Neural cell (in vitro differentiated cells): ENCODE data around the gene GALNT14. TPM values are rescaled to one million over a fixed set of nuclear protein-coding genes. Genes with fewer than 3 reads are reported as not detected.

Experiments
- H2AFZ ChIP-seq: fragments of 200-600, 300-800 bp; sonication (generic), shearing (Covaris generic); 2 replicates; pipeline ENCODE4 v1.6.0; 2014; ENCODE audit warnings: low read depth, mild to moderate bottlenecking, antibody characterized with exemption, low read length, moderate library complexity
- H3F3A ChIP-seq: fragments of 200-600 bp; shearing (Covaris generic); 2 replicates; pipeline ENCODE4 v1.6.1; 2016; ENCODE audit warnings: mild to moderate bottlenecking, moderate library complexity, mixed read lengths, antibody characterized with exemption, low read length; ENCODE audit not compliant: insufficient read depth, poor library complexity, severe bottlenecking
- H3K27ac ChIP-seq: fragments of 200-600, 300-800 bp; sonication (generic), shearing (Covaris generic); 2 replicates; pipeline ENCODE4 v1.5.1; 2014; ENCODE audit warnings: mild to moderate bottlenecking, low read length, moderate library complexity
- H3K27me3 ChIP-seq: fragments of 300-800, 200-600 bp; sonication (generic), shearing (Covaris generic); 2 replicates; pipeline ENCODE4 v1.6.0; 2014; ENCODE audit warnings: mild to moderate bottlenecking, low read depth, low read length, moderate library complexity; ENCODE audit not compliant: insufficient read depth
- H3K36me3 ChIP-seq: fragments of 300-800, 200-600 bp; sonication (generic), shearing (Covaris generic); 2 replicates; pipeline ENCODE4 v1.5.1; 2014; ENCODE audit warnings: mild to moderate bottlenecking, antibody characterized with exemption, low read length, moderate library complexity; ENCODE audit not compliant: insufficient read depth
- H3K4me2 ChIP-seq: fragments of 300-800, 200-600 bp; sonication (generic), shearing (Covaris generic); 2 replicates; pipeline ENCODE4 v1.6.0; 2014; ENCODE audit warnings: mild to moderate bottlenecking, low read length
- H3K4me3 ChIP-seq: fragments of 300-800, 200-600 bp; sonication (generic), shearing (Covaris generic); 2 replicates; pipeline ENCODE4 v1.5.1; 2014; ENCODE audit warnings: mild to moderate bottlenecking, low read length, moderate library complexity
- H3K79me2 ChIP-seq: fragments of 200-600 bp; shearing (Covaris generic); replicated peaks from 2 replicates; pipeline ENCODE4 v1.6.0; 2014; ENCODE audit warnings: mild to moderate bottlenecking, low read length, moderate library complexity; ENCODE audit not compliant: insufficient read depth
- H3K9ac ChIP-seq: fragments of 300-800, 200-600 bp; sonication (generic), shearing (Covaris generic); 2 replicates; pipeline ENCODE4 v1.6.1; 2016; ENCODE audit warnings: mild to moderate bottlenecking, low read length, mixed read lengths
- H3K9me2 ChIP-seq: fragments of 200-600 bp; shearing (Covaris generic); 2 replicates; pipeline ENCODE4 v1.6.1; 2016; ENCODE audit warnings: mild to moderate bottlenecking, low read length, mixed read lengths; ENCODE audit not compliant: insufficient read depth
- H3K9me3 ChIP-seq: fragments of 200-600, 300-800 bp; sonication (generic), shearing (Covaris generic); 2 replicates; pipeline ENCODE4 v1.6.1; 2016; ENCODE audit warnings: mild to moderate bottlenecking, mixed run types, low read length, moderate library complexity, mixed read lengths
- H4K20me1 ChIP-seq: fragments of 200-600 bp; shearing (Covaris generic); 2 replicates; pipeline ENCODE4 v1.6.1; 2016; ENCODE audit warnings: mild to moderate bottlenecking, mixed run types; ENCODE audit not compliant: insufficient read depth
- CTCF ChIP-seq: fragments of 450-650 bp; IDR thresholded peaks from 2 replicates; pipeline ENCODE4 v1.5.1; 2014; ENCODE audit warnings: antibody characterized with exemption, mild to moderate bottlenecking, moderate library complexity; ENCODE audit not compliant: poor library complexity, severe bottlenecking
- EP300 ChIP-seq: fragments of 450-650 bp; conservative IDR thresholded peaks from 2 replicates; pipeline ENCODE4 v1.6.1; 2014; ENCODE audit warnings: antibody characterized with exemption, mild to moderate bottlenecking, moderate library complexity; ENCODE audit not compliant: poor library complexity, severe bottlenecking
- EZH2 ChIP-seq: fragments of 200-600, 300-800 bp; shearing (Covaris generic), sonication (generic); IDR thresholded peaks from 2 replicates; pipeline ENCODE4 v1.6.1; 2014; ENCODE audit warnings: antibody characterized with exemption, low read length, borderline replicate concordance, mild to moderate bottlenecking; ENCODE audit not compliant: insufficient read depth, poor library complexity, severe bottlenecking
- MXI1 ChIP-seq: fragments of 450-650 bp; conservative IDR thresholded peaks from 2 replicates; pipeline ENCODE4 v1.6.1; 2014; ENCODE audit warnings: antibody characterized with exemption, mild to moderate bottlenecking; ENCODE audit not compliant: poor library complexity, severe bottlenecking
- POLR2AphosphoS5 ChIP-seq: IDR thresholded peaks from 2 replicates; pipeline ENCODE4 v1.6.1; 2012
- RAD21 ChIP-seq: fragments of 450-650 bp; conservative IDR thresholded peaks from 2 replicates; pipeline ENCODE4 v1.6.1; 2014; ENCODE audit warnings: antibody characterized with exemption, mild to moderate bottlenecking, moderate library complexity
- REST ChIP-seq: IDR thresholded peaks from 2 replicates; pipeline ENCODE4 v1.6.1; 2012; ENCODE audit warnings: borderline replicate concordance
- SMC3 ChIP-seq: fragments of 450-650 bp; conservative IDR thresholded peaks from 2 replicates; pipeline ENCODE4 v1.6.1; 2014; ENCODE audit warnings: antibody characterized with exemption, mild to moderate bottlenecking, moderate library complexity; ENCODE audit not compliant: poor library complexity
- TAF1 ChIP-seq: IDR thresholded peaks from 2 replicates; pipeline ENCODE4 v1.6.1; 2012; ENCODE audit warnings: low read depth
- polyA plus RNA-seq: library from polyadenylated mRNA; depleted of rRNA; stranded (reverse); fragments of >200 nt; gene quantifications from 2 replicates; pipeline ENCODE4 v1.2.3, GENCODE V29; 2014

The GALNT14 gene
- polyA plus RNA-seq, 1 donor from 2014 or later: 15.9 TPM

GRCh38 chr2:31058096-31059035, 79.9 kb downstream of the GALNT14 start:
- Histone ChIP-seq H4K20me1 (no peaks in the 10 kb centered on the region), H3K27ac (no peak overlapping the region), H3K27me3 (no peaks in the 10 kb centered on the region), H3K9me3 (no peaks in the 10 kb centered on the region), H3K4me2 (no peak overlapping the region), H3K4me3 (no peak overlapping the region), H3K9me2 (no peaks in the 10 kb centered on the region), H3K36me3 (no peaks in the 10 kb centered on the region), H2AFZ (no peak overlapping the region), H3K79me2 (no peaks in the 10 kb centered on the region), H3F3A (no peaks in the 10 kb centered on the region), H3K9ac (no peak overlapping the region)
- TF ChIP-seq MXI1 (no peak), RAD21 (no peak), CTCF (no peak)

GRCh38 chr2:31057691-31058090, 80.5 kb downstream of the GALNT14 start:
- no peak for TF ChIP-seq EP300
- no peak for TF ChIP-seq POLR2AphosphoS5
- TF ChIP-seq SMC3: no peak
- no peak for TF ChIP-seq CTCF
- no peak for TF ChIP-seq REST
- no peak for TF ChIP-seq MXI1
- no peak for TF ChIP-seq RAD21
- TF ChIP-seq TAF1: no peak
- no peak for TF ChIP-seq EZH2
- Histone ChIP-seq H3K27ac (no peak overlapping the region), H3K4me3 (no peak overlapping the region), H3K4me2 (no peak overlapping the region), H3K9me3 (no peaks in the 10 kb centered on the region), H3K9me2 (no peaks in the 10 kb centered on the region), H3F3A (no peaks in the 10 kb centered on the region), H4K20me1 (no peaks in the 10 kb centered on the region), H3K9ac (no peak overlapping the region), H3K79me2 (no peaks in the 10 kb centered on the region), H3K36me3 (no peaks in the 10 kb centered on the region), H3K27me3 (no peaks in the 10 kb centered on the region), H2AFZ (no peak overlapping the region)
